AML-193 (cell line): ENCODE measurements around the gene SARDH.
A peak's percentile ranks its signal among the peaks of the same experiment; 100 is the strongest.

ENCODE experiments used
- DNase-seq, 2 experiments: peaks; one replicate each; lab custom pipeline; 2025; lab: John Stamatoyannopoulos, UW

SARDH gene

DNA sequence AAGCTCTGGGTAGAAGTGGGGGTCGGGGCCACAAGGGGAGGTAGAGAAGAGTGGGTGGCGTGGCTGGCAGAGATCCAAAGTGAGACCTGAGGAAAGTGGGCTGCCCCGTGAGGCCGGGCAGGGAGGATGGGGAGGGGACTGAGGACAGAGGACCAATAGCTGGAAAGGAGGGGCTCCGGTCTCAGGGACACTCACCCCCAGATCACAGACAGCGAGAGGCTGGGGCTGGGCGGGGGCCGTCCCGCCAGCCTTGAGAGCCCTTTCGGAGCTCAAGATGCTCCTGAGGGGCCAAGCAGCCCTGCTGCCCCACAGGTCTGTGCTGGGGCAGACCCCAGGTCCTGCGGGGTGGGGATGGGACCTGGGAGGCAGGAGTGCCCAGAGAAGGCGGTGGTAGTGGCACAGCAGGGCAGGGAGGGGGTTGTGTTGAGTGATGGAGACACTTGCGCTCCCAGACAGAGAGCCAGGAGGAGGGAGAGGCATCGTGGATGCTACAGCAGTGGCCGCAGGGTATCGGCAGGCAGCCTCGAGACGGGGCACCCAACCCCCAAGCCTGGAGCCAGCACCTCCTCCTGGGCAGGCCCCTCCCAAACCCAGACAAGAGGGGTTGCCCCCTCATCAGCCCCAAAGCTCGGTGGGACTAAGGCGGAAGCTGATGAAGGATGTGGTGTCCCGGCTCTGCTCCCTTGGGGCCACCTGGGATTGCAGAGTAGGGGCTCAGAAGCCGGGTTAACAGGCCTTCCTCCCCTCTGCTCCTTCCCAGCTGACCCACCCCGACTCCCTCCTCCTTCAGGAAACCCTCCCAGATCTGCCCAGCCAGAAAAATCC lies 3.4 kb downstream of the SARDH start:
- DNase-seq = no peak

DNA sequence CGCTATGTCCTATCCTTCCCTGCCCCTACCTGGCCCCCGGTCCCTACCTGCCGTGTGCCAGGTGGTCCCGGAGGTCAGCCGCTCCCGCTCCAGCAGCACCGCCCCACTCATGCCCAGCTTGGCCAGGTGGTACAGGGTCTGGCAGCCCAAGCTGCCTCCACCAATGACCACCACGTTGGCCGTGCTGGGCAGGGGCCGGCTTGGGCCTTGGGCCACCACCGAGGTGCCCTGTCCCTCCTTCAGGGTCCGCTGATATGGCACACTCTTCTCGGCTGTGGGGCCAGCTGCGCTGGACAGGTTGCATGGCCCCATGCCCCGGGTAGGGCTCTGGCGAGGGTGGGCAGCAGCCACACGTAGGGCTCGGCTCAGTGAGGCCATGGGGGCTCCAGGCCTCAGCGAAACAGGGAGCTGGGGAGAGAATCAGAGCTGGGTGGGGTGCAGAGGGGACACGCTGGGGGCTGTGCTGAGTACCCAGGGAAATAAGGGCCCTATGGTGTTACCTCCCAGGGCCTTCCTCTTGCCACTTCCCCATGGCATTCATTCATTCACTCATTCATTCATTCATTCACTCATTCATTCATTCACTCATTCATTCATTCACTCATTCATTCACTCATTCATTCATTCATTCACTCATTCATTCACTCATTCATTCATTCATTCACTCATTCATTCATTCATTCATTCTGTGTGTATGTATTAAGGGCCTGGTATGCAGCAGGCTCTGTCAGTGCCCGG lies 4.2 kb downstream of the SARDH start:
- DNase-seq = no peak

DNA sequence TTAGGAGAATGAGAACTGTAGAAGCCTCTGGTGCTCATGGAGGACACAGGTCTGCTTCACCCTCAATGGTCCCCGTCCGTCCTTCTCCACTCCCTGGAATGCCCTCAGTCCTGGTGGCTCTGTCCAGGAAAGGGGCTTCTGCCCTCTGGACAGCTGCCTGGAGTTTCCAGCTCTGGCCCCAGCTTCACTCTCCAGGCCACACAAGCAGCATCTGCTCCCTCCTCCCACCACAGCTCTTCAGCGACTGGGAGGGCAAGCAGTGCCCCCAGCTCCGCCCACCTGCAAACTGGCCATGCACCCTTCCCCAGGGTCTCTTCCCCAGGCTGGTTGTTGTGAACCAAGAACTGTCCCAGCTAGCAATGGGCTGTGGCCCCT lies 4.7 kb downstream of the SARDH start:
- no peak for DNase-seq

DNA sequence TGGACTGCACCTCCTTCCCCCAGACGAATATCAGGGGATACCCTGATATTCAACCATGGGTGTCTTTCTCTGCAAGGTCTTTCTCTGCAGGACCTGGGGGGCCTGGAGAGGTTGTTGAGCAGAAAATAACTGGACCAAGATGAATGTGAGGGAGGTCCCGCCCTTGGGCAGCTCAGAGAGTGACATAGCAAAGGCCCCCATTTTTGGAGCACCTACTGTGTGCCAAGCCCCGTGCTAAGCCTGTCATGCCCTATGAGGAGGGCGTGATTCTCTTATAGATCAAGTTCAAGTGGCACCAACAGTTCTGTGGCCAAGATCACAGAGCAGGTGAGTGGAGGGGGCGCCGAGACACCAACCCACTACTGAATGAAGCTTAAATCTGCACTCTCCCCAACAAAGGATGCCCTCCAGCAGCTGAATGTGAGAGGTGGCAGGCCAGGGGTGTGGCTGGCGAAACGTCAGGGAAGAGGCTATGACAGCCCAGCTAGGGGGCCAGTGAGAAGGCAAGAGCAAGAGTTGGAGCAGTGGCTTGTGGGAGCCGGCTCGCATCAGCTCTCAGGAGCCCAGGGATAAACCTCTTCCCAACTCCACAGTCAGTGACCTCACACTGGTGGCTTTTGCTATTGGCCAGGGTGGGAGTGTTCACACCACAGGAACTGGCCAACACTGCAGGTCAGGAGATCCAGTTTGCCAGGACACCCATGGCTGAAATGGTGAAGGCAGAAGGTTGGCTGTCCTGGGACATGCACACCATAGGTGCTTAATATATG lies 5.3 kb downstream of the SARDH start:
- no peak for DNase-seq

DNA sequence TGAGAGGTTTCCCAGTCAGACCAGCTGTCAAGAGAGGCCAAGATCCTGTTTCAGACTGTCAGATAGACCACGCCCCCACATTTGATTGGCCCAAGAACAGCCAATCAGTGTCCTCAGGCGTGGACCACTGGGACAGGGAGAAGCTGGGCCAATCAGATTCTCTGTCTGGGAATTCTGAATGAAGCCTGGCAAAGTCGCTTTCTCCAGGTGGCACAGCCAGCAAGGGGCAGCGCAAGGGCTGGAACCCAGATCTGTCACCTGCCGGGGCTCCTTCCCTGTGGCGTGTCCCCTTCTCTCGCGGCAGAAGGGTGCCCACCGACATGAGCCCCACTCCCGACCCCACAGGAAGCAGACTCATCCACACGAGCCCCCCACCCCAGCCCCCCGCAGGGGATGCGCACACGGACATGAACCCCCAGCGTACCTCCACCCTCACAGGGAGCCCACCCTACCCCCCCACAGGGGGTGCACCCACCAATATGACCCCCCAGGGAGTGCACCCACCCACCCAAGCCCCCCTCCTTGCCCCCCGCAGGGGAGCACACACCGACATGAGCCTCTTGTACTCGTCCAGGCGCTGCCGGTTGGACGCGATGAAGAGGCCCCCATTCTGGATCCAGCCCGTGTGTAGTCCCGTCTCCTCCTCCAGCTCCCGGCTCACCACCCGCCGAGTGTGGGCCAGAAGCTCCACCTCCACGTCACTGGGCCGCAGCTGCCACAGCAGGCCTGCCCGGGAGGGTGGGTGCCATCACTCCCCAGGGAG lies 6.1 kb downstream of the SARDH start:
- DNase-seq = no peak

DNA sequence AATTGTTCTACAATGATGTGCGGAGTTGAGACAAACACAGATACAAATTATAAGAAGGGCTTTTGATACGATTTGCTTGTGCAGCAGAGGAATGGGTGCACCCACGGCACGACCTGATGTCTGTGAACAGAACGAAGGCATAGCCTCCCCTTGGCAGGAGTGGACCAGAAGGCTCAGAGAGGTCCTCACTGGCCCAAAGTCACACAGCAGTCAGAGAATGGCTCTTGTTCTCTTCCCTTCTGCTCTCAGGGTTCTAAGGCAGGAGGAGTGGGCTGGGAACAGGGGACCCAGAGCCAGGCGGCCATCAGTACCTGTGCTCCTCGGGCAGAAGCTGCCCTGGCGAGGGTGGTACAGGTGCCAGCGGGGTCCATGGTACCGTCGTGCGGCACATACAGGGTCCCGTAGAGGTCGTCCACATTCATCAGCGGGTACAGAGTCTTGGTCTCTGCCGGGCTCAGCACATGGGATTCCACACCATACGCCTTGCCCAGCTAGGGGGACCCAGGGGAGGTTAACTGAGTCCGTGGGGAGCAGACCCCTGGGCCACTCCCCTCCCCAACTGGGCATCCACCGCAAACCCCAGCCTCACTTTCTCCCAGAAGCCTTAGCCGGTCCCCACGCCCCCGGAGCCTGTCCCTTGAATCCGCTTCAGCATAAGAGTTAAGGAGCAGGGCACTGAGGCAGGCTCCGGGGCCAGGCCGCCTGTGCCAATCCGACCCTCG lies 7.0 kb downstream of the SARDH start:
- DNase-seq = no peak

DNA sequence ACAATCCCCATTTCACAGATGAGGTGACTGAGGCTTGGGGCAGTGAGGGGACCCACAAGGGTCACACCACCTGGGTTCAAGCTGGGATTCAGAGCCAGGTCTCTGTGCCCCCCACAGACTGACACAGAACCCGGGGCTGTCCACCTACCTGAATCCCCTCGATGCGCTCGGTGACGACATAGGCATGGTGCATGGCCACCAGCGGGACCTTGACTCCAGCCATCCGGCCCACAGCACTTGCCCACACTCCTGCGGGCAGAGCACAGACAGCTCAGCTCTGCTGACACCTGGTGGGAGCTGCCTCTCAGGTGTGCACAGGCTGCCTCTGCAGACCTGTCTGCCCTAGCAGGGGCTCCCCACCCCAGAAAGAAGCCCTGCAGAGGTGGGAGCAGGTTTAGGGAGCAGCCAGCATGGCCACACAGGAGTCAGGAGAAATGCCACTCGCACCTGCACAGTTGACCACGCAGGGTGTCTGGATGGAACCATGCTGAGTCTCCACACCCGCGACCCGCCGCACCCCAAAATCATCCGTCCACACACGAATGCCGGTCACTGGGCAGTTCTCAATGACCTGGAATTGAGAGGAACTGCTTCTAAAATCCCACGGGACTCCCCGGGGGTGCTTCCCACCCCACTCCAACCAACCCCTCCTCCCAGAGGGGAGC lies 8.4 kb downstream of the SARDH start:
- no peak for DNase-seq

DNA sequence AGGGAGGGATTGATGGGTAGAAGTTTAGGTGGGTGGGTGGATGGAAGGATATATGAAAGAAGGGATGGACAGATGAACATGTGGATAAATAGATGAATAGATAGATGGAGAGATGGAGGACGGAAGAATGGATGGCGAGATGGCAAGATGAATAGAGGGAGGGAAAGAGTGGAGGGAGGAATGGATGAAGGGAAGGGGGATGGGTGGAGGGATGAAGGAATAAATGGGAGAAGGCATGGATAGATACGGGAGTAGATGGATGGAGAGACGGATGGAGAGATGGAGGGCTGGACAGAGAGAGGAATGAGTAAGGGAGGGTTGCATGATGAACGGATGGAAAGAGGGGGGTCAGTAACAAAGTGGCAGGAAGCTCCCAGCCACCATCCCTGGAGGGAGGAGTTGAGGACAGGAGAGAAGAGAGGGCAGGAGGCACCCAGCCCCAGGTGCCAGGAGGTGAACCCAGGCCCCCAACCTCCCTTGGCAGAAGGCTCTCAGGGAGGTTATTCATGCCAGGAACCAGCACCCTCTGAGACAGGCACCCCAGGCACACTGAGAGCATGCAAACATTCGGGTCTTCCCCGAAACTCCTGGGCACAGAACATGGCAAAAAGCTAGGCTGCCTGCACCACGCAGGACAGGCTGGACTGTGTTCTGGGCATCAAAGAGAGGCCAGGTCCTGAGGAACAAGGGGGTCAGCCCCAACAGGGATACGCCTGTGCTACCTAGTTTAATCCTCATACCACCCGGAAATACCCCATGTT lies 9.1 kb downstream of the SARDH start:
- no peak for DNase-seq

DNA sequence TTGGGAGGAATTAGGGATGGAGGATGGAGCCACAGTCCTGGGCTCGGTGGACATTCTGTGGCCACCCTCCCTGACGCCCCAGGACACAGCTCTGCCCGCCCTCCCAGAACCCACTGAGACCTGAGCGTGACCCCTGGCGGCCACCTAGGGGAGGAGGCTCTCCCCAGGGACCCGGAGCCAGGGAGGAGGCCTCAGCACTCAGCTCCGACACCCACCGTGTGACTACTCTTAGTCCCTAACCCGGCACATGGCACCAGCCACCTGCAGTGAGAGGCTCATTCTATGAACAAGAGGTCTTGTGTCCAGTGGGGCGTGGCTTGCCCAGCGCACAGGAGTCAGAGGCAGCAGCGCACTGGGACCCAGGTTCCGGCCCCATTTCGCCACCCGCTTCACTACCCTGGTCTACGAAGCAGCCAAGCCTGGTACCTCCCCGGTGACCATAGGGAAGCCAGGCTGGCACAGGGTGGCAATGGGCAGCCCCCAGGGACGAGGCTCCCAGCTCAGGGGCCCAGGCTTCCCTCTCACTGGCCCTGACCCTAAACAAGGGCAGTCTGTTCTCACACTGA lies 10.2 kb downstream of the SARDH start:
- DNase-seq = no peak

DNA sequence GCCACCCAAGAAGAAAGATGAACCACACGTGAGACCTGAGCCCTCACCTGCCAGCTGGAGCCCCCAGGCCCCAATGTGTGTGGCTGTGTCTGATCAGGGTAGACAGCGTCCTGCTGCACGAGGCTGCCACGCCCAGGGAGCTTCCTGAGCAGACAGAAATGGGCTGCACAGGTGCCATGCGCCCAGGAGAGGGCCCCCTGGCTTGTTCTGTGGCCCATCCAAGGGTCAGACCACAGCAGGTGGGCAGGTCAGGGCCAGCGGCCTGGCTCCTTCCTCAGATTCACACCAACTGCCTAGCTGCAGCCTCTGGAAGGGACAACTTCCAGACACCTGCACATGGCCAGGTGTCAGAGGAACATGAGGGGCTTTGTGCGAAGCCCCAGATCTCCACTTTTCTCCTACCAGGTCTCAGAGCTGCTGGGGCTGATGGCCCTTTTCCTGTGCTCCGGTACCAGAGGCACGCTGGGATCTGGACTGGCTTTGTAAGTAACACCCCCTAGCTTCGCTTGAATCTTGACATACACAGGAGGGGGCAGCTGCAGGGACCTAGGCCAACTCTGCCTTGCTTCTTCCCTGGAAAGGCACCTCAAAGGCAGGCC lies 10.8 kb downstream of the SARDH start:
- no peak for DNase-seq

DNA sequence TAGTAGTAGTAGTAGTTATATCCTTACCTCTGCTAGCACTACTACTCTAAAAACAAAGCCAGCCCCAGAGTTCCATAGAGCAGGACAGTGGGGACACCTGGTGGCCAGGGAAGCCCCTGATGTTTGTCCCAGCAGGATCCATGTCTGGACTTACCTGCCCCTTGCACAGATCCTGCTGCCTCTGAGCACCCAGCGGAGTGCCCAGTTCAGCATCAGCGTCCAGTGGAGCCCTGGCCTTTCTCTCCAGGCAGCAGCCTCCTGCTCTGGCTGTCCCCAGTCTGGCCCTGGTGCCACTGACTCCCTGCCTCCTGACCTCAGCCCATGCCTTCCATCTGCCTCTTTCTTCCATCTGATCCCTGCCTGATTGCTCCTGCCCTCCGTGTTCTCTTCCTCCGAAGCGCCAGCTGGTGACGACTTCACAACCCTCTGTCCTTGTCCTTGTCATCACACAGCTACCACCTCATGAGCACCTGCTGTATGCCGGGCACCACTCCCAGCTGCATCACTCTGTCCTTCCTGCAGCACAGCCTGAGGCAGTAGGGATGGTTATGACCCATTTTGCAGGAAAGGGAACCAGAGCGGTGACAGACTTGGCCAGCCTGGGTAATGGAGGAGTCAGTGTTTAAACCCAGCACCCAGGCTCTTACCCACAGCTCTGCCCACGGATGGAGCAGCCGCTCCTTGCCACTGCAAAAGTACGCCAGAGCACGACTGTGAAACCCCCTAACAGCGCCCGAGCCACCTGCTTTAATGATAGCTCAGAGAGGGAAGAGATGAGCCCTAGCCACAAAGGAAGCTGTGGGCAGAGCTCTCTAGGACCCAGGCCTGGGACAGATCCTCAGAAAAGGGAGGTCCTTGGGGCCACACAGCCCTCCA lies 11.5 kb downstream of the SARDH start:
- peak; percentile 10 to 21 for DNase-seq

DNA sequence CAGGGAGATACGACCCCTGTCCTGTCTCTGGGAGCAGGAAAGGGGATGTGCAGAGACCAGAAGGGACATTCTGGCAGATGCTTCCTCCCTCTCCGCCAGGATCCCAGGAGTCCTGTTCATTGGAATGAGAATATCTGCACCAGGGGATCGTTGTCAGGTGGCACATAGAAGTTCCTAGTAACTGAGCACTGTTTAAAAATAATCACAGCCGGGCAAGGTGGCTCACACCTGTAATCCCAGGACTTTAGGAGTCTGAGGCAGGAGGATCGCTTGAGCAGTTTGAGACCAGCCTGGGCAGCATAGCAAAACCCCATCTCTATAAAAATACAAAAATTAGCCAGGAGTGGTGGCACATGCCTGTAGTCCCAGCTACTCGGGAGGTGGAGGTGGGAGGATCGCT lies 12.3 kb downstream of the SARDH start:
- no peak for DNase-seq

DNA sequence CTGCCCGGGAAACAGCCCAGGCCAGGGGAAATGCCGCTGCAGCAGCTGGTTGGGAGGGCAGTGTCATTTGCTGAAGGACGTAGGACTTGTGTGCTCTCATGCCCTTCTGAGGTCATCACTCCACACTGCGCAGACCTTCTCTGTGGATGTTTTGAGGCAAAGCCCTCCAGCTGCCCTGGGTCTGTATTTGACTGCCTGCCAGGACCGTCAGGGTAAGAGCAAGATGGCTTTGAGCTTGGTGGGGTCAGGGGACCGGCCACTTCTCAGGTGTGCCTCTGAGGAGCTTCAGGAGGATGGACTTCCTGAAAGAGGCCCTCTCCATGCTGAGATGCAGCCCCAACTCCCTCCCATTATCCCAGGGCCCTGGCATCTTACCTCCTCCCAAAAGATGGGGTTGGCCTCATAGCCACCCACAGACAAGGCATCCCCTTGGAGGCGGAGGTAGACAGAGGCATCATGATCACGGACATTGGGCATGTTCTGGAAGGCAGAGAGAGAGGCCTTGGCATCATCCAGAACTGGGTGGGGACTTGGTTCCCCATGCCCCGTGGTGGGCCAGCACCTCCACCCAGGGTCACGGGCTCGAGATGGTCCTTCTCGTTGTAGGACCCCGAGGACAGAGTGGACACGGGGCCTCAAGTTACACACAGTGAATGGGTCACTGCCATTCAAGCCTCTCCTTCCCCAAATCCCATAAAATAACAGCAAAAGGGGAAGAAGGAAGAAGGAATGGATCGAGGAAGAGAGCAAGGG lies 19.4 kb downstream of the SARDH start:
- DNase-seq = no peak

DNA sequence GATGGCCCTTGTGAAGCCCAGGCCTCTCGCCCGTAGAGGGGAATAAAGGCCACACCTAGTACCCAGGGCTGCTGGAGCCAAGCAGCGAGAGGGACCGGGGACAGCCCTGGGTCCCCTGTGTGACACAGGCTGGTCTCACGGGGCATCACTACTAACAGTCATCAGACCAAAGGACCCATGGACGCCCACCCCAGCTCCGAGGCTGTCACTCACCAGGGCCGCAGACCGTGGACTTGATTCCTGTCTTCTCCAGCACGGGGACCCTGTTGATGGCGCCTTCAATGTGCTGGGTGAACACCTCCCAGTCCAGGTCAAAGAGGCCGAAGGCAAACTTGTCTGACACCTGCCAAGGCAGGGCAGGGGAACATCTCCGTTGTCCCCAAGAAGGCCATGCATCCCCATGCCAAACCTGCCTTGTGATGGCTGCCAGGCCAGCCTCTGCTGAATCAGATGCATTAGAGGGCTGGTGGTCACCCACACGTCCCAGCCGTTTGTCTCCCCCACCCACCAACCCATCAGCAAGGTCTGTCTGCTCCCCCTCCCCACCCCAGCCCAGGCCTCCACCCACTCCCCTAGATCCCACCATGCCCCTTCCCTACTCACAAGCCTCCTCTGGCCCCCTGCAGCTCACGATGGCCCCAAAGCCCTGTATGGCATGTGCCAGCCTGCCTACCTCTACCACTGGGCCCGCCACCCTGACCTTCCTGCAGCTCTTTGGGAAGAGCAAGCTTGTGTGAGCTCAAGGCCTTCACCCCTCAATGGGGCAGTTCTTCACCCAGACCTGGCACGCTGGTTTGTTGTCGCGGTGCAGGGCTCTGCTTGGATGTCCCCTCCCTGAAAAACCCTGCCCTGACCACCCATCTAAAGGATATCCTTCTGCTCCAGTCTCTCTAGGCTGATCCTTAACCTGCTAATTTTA lies 20.8 kb downstream of the SARDH start:
- DNase-seq = no peak

DNA sequence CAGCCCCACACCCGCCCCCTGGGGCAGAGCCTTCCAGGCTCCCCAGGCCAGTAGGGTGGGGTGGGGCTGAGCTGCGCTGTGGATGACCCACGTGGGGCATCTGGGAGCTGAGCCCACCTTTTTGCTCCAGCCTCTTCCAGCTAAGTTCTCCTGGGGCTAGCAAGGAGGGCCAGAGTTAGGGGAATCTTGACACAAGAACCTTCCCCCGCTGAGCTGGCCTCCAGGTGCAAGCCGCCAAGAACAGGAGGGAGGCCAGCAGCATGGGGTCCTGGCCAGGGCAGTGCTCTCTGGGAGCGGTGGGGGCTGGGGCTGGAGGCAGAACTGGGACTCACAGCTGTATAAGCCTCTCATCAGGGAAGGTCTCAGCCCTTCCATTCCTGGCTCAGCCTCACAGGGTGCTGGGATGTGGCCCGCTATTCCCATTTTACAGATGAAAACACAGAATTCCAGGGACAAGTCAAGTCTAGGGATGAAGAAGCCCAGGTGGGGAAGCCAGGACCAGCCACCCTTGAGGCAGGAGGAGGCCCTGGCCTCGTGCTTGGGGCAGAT lies 21.5 kb downstream of the SARDH start:
- DNase-seq = no peak
